SK-N-SH (cell line): ENCODE data around the gene NUF2. TPM values are rescaled to one million over a fixed set of nuclear protein-coding genes. Genes with fewer than 3 reads are reported as not detected.

Source experiments
- CTCF ChIA-PET: fragments of 300-600, 350-600 bp; formaldehyde crosslinking; extraction: SDS; loops from one replicate; lab custom pipeline; 2021; lab: Yijun Ruan, JAX
- POLR2A ChIA-PET: fragments of 350-600 bp; sonication (Branson Sonifier 250); formaldehyde crosslinking; extraction: SDS; loops from one replicate; lab custom pipeline; 2020; ENCODE audit warnings: antibody characterized with exemption, inconsistent platforms; lab: Yijun Ruan, JAX
- DNase-seq: peaks from one replicate; pipeline ENCODE4 v3.0.0; 2012
- H2AFZ ChIP-seq: fragments of 200-600 bp; sonication (generic); 2 replicates; pipeline ENCODE4 v1.8.1; 2016; ENCODE audit warnings: antibody characterized with exemption, mild to moderate bottlenecking, low read depth
- H3F3A ChIP-seq: fragments of 200-600 bp; sonication (generic); replicated peaks from 2 replicates; pipeline ENCODE3; 2016; ENCODE audit warnings: antibody characterized with exemption, mild to moderate bottlenecking; ENCODE audit not compliant: insufficient read depth
- H3K27ac ChIP-seq, 2 experiments: fragments of 200-500 bp in 1 of 2; fragments of 200-600 bp in 1 of 2; sonication (Bioruptor generic) in 1 of 2; sonication (generic), shearing (Covaris generic) in 1 of 2; 2 replicates each; pipeline versions ENCODE4 v1.5.1 to v1.6.1; 2014 to 2016; ENCODE audit warnings: low read depth in 2 of 2, inconsistent platforms in 1 of 2, low read length in 1 of 2, mild to moderate bottlenecking in 1 of 2, mixed read lengths in 1 of 2
- H3K27me3 ChIP-seq: fragments of 200-600 bp; sonication (generic), shearing (Covaris generic); 2 replicates; pipeline ENCODE4 v1.6.1; 2016; ENCODE audit warnings: mixed run types; ENCODE audit not compliant: insufficient read depth
- H3K36me3 ChIP-seq, 2 experiments: fragments of 200-500 bp in 1 of 2; fragments of 200-600 bp in 1 of 2; sonication (Bioruptor generic) in 1 of 2; sonication (generic) in 1 of 2; replicated peaks in 1 of 2; 2 replicates each; pipeline versions ENCODE3 to v1.5.1; 2014 to 2016; ENCODE audit warnings: low read length in 1 of 2, mild to moderate bottlenecking in 1 of 2; ENCODE audit not compliant: insufficient read depth in 2 of 2, control insufficient read depth in 1 of 2
- H3K4me1 ChIP-seq, 2 experiments: fragments of 200-500 bp in 1 of 2; fragments of 200-600 bp in 1 of 2; sonication (Bioruptor generic) in 1 of 2; sonication (generic), shearing (Covaris generic) in 1 of 2; 2 replicates each; pipeline versions ENCODE4 v1.5.1 to v1.6.1; 2014 to 2016; ENCODE audit warnings: low read depth in 1 of 2, low read length in 1 of 2, mixed run types in 1 of 2; ENCODE audit not compliant: insufficient read depth in 2 of 2, control insufficient read depth in 1 of 2
- H3K4me2 ChIP-seq: fragments of 200-600 bp; sonication (generic), shearing (Covaris generic); 2 replicates; pipeline ENCODE4 v1.6.1; 2017; ENCODE audit warnings: mixed run types
- H3K4me3 ChIP-seq, 2 experiments: fragments of 200-500 bp in 1 of 2; fragments of 200-600 bp in 1 of 2; sonication (Bioruptor generic) in 1 of 2; sonication (generic), shearing (Covaris generic) in 1 of 2; 2 replicates each; pipeline versions ENCODE4 v1.5.1 to v1.8.1; 2014 to 2016; ENCODE audit warnings: low read depth in 2 of 2, inconsistent platforms in 1 of 2, low read length in 1 of 2, mild to moderate bottlenecking in 1 of 2, mixed read lengths in 1 of 2, moderate library complexity in 1 of 2
- H3K79me2 ChIP-seq: fragments of 200-600 bp; sonication (generic); 2 replicates; pipeline ENCODE4 v1.8.1; 2017; ENCODE audit warnings: mild to moderate bottlenecking; ENCODE audit not compliant: insufficient read depth
- H3K9ac ChIP-seq: fragments of 200-600 bp; sonication (generic); 2 replicates; pipeline ENCODE4 v1.6.1; 2017; ENCODE audit warnings: mixed run types
- H3K9me2 ChIP-seq: fragments of 200-600 bp; sonication (generic); 2 replicates; pipeline ENCODE4 v1.6.1; 2017; ENCODE audit warnings: mixed run types
- H3K9me3 ChIP-seq: fragments of 200-600 bp; sonication (generic); 2 replicates; pipeline ENCODE4 v1.6.1; 2017; ENCODE audit warnings: mixed run types, mild to moderate bottlenecking, moderate library complexity
- H4K20me1 ChIP-seq: fragments of 200-600 bp; sonication (generic); 2 replicates; pipeline ENCODE4 v1.6.1; 2017; ENCODE audit warnings: mild to moderate bottlenecking, mixed run types; ENCODE audit not compliant: insufficient read depth
- CHD2 ChIP-seq: fragments of 150-350 bp; IDR thresholded peaks from 2 replicates; pipeline ENCODE4 v1.6.1; 2018; ENCODE audit warnings: low read length; ENCODE audit not compliant: partially characterized antibody
- ELF1 ChIP-seq: IDR thresholded peaks from 2 replicates; pipeline ENCODE4 v1.4.0; 2012
- EP300 ChIP-seq, 2 experiments: IDR thresholded peaks; 2 replicates each; pipeline versions ENCODE4 v1.4.0 to v1.6.1; 2012; ENCODE audit warnings: borderline replicate concordance in 1 of 2, low read depth in 1 of 2, low read length in 1 of 2
- FOSL2 ChIP-seq: IDR thresholded peaks from 2 replicates; pipeline ENCODE4 v1.4.0; 2012; ENCODE audit warnings: low read depth, mild to moderate bottlenecking, moderate library complexity, borderline replicate concordance
- IRF3 ChIP-seq: fragments of 150-350 bp; IDR thresholded peaks from 2 replicates; pipeline ENCODE4 v1.6.1; 2016; ENCODE audit warnings: mild to moderate bottlenecking, low read depth, low read length
- MEF2A ChIP-seq: IDR thresholded peaks from 2 replicates; pipeline ENCODE4 v1.4.0; 2012; ENCODE audit warnings: low read depth, borderline replicate concordance
- PBX3 ChIP-seq: IDR thresholded peaks from 2 replicates; pipeline ENCODE4; 2012
- RAD21 ChIP-seq: IDR thresholded peaks from 2 replicates; pipeline ENCODE4 v1.6.1; 2012; ENCODE audit warnings: mild to moderate bottlenecking, low read length
- RCOR1 ChIP-seq: fragments of 150-350 bp; IDR thresholded peaks from 2 replicates; pipeline ENCODE4 v1.6.1; 2017; ENCODE audit warnings: antibody characterized with exemption, low read length
- REST ChIP-seq: IDR thresholded peaks from 2 replicates; pipeline ENCODE4 v1.6.1; 2012; ENCODE audit warnings: mild to moderate bottlenecking, low read depth, low read length, moderate library complexity
- RFX5 ChIP-seq: IDR thresholded peaks from 2 replicates; pipeline ENCODE4 v1.6.1; 2012; ENCODE audit warnings: mild to moderate bottlenecking, improper control_type of control experiment, low read length
- RXRA ChIP-seq: IDR thresholded peaks from 2 replicates; pipeline ENCODE4 v1.4.0; 2012; ENCODE audit warnings: low read depth, mild to moderate bottlenecking, borderline replicate concordance
- SMC3 ChIP-seq: IDR thresholded peaks from 2 replicates; pipeline ENCODE4 v1.6.1; 2012; ENCODE audit warnings: low read depth, low read length, improper control_type of control experiment
- TAF1 ChIP-seq: IDR thresholded peaks from 2 replicates; pipeline ENCODE4 v1.6.1; 2012; ENCODE audit warnings: low read depth, mild to moderate bottlenecking, low read length, moderate library complexity, borderline replicate concordance
- TEAD4 ChIP-seq: IDR thresholded peaks from 2 replicates; pipeline ENCODE4 v1.4.0; 2012; ENCODE audit warnings: mild to moderate bottlenecking, borderline replicate concordance; ENCODE audit not compliant: insufficient read depth
- USF1 ChIP-seq: IDR thresholded peaks from 2 replicates; pipeline ENCODE4 v1.4.0; 2012; ENCODE audit warnings: low read depth, borderline replicate concordance
- USF2 ChIP-seq: fragments of 150-350 bp; IDR thresholded peaks from 2 replicates; pipeline ENCODE4 v1.6.1; 2017; ENCODE audit warnings: antibody characterized with exemption, low read length, low read depth, borderline replicate concordance
- YY1 ChIP-seq: IDR thresholded peaks from 2 replicates; pipeline ENCODE4 v1.4.0; 2012; ENCODE audit warnings: low read depth, mild to moderate bottlenecking
- WGBS: methylation state at CpG from one replicate; pipeline ENCODE4 v1.1.6; 2017; ENCODE audit warnings: low lambda C conversion rate; 5-methylcytosine and 5-hydroxymethylcytosine counted together
- polyA plus RNA-seq, 3 experiments: library from polyadenylated mRNA; depleted of rRNA; stranded (reverse); fragments of >200 nt; gene quantifications; 2 replicates each; pipeline ENCODE4 v1.2.3, GENCODE V29; 2012

The NUF2 gene
- polyA plus RNA-seq, 1 of the 3 experiments (the other 2 are of a cell fraction) = 11.3 TPM

- no peaks in the 10 kb centered on the region for H3K27me3 ChIP-seq
- no peak overlapping the region for H3K9ac ChIP-seq
- no peaks in the 10 kb centered on the region for H3F3A ChIP-seq
- no peaks in the 10 kb centered on the region for H3K4me1 ChIP-seq
- H3K9me2 ChIP-seq = no peaks in the 10 kb centered on the region
- H3K4me2 ChIP-seq = no peak overlapping the region
- no peak overlapping the region for H3K27ac ChIP-seq
- CTCF ChIA-PET = interaction anchor here (1.2 to 1.6 kb wide), 3 partner anchors 14 to 31 kb away, joined by 3 to 5 read pairs (median 4); no protein-coding TSS in a partner anchor
- H3K4me3 ChIP-seq = no peak overlapping the region
- no peaks in the 10 kb centered on the region for H4K20me1 ChIP-seq
- TF ChIP-seq RFX5 (no peak), RAD21 (no peak), CHD2 (no peak), MEF2A (no peak), TAF1 (no peak), TEAD4 (no peak)
- TF ChIP-seq, all 33 proteins: peak for 0
- POLR2A ChIA-PET = no interaction called here
- Histone ChIP-seq H3K79me2 (no peaks in the 10 kb centered on the region), H2AFZ (no peak overlapping the region), H3K9me3 (peaks cover 27% of the 10 kb centered on the region), H3K36me3 (peaks cover 0 to 15% of the 10 kb centered on the region in 2 experiments)
- no peak for DNase-seq
- 100% methylated on average over 1 of the region's 1 CpG for WGBS
These were observed 46.5 kb upstream of the NUF2 start for GRCh38 chr1:163275222-163275621.

- TF ChIP-seq USF1 = no peak
- TF ChIP-seq RXRA = no peak
- no peak for TF ChIP-seq PBX3
- no peak for TF ChIP-seq RFX5
- TF ChIP-seq TEAD4 = no peak
- no peak for TF ChIP-seq YY1
- no peak for TF ChIP-seq ELF1
- no peak for TF ChIP-seq FOSL2
- TF ChIP-seq RCOR1 = no peak
- no peak for TF ChIP-seq EP300 (IDR thresholded peaks at IDR 0.05; ENCODE audit: borderline replicate concordance in 1 of 2, low read depth in 1 of 2, low read length in 1 of 2)
- no peak for TF ChIP-seq USF2
- no peak for TF ChIP-seq SMC3
- no peak for TF ChIP-seq REST
- TF ChIP-seq IRF3 = no peak
- no peak for TF ChIP-seq RAD21
- TF ChIP-seq MEF2A = no peak
- H3K9ac ChIP-seq = no peak overlapping the region
- no peak for DNase-seq
- WGBS = 67% methylated on average over 1 of the region's 1 CpG
- H2AFZ ChIP-seq = no peak overlapping the region
- no peak overlapping the region for H3K4me3 ChIP-seq
- ChIA-PET POLR2A (no interaction called here), CTCF (no interaction called here)
- H3K36me3 ChIP-seq = peaks cover 0 to 6% of the 10 kb centered on the region in 2 experiments
- no peak overlapping the region for H3K4me2 ChIP-seq
- H3K9me3 ChIP-seq = peaks cover 27% of the 10 kb centered on the region
- no peaks in the 10 kb centered on the region for H3K9me2 ChIP-seq
- no peaks in the 10 kb centered on the region for H3K79me2 ChIP-seq
- no peaks in the 10 kb centered on the region for H4K20me1 ChIP-seq
- no peak overlapping the region for H3K27ac ChIP-seq
- no peaks in the 10 kb centered on the region for H3F3A ChIP-seq
- H3K4me1 ChIP-seq = no peaks in the 10 kb centered on the region
- no peaks in the 10 kb centered on the region for H3K27me3 ChIP-seq
These were observed 43.2 kb upstream of the NUF2 start for GRCh38 chr1:163278602-163279001.
